Caco-2 (cell line): ENCODE data around the gene MPO. TPM values are rescaled to one million over a fixed set of nuclear protein-coding genes. Genes with fewer than 3 reads are reported as not detected.

Experiments
- BruUV-seq: library from RNA; stranded (reverse); fragments of 400-500 nt; replicated peaks from 2 replicates; lab custom pipeline; 2021; lab: Mats Ljungman, UMichigan
- CTCF ChIA-PET: fragments of 300-600 bp; sonication (Branson Sonifier 250); formaldehyde crosslinking; loops from one replicate; lab custom pipeline; 2022; ENCODE audit warnings: antibody characterized with exemption; lab: Charles Lee
- POLR2A ChIA-PET: fragments of 300-600 bp; sonication (Branson Sonifier 250); formaldehyde crosslinking; loops from one replicate; lab custom pipeline; 2022; ENCODE audit warnings: antibody characterized with exemption; lab: Charles Lee
- DNase-seq, 2 experiments: peaks; one replicate each; pipeline versions ENCODE4 v3.0.0 to v3.0.0-alpha.2; 2020 to 2022
- H3K27me3 ChIP-seq: replicated peaks from 2 replicates; pipeline ENCODE4 v1.6.0; 2011; ENCODE audit warnings: low read length; ENCODE audit not compliant: control insufficient read depth, insufficient read depth
- H3K36me3 ChIP-seq: 2 replicates; pipeline ENCODE4 v1.5.1; 2011; ENCODE audit warnings: low read length; ENCODE audit not compliant: control insufficient read depth, insufficient read depth
- H3K4me1 ChIP-seq: fragments of 250-450 bp; sonication (Bioruptor Pico); 2 replicates; pipeline ENCODE4 v1.5.1; 2020; ENCODE audit warnings: mild to moderate bottlenecking
- H3K4me3 ChIP-seq: 2 replicates; pipeline ENCODE4 v1.5.1; 2011; ENCODE audit warnings: low read depth, mild to moderate bottlenecking, control low read depth, low read length
- H3K9me3 ChIP-seq: fragments of 250-450 bp; sonication (Bioruptor Pico); 2 replicates; pipeline ENCODE4 v1.5.1; 2020; ENCODE audit warnings: mild to moderate bottlenecking, moderate library complexity
- H3K27ac Mint-ChIP-seq: one replicate; pipeline ENCODE4 v1.8.0; 2022; ENCODE audit warnings: mixed read lengths; ENCODE audit not compliant: unreplicated experiment
- H3K27me3 Mint-ChIP-seq: one replicate; pipeline ENCODE4 v1.8.0; 2022; ENCODE audit warnings: mixed read lengths; ENCODE audit not compliant: insufficient read depth, unreplicated experiment
- H3K36me3 Mint-ChIP-seq: one replicate; pipeline ENCODE4 v1.8.0; 2022; ENCODE audit warnings: mild to moderate bottlenecking, mixed read lengths; ENCODE audit not compliant: insufficient read depth, unreplicated experiment
- H3K4me1 Mint-ChIP-seq: one replicate; pipeline ENCODE4 v1.8.0; 2022; ENCODE audit warnings: low read depth, mixed read lengths; ENCODE audit not compliant: unreplicated experiment
- H3K4me3 Mint-ChIP-seq: one replicate; pipeline ENCODE4 v1.8.0; 2022; ENCODE audit warnings: mild to moderate bottlenecking, moderate library complexity, mixed read lengths; ENCODE audit not compliant: unreplicated experiment
- H3K9me3 Mint-ChIP-seq: one replicate; pipeline ENCODE4 v1.8.0; 2022; ENCODE audit warnings: mixed read lengths; ENCODE audit not compliant: unreplicated experiment
- intact Hi-C: fragments of 100-400 bp; cut with micrococcal nuclease; formaldehyde crosslinking; loops from one replicate; pipeline ENCODE4 v1.10.0; 2022; ENCODE audit not compliant: unreplicated experiment
- total RNA-seq: library from RNA; stranded (reverse); gene quantifications from 2 replicates; pipeline ENCODE4 v1.2.3, GENCODE V29; 2022
- TF ChIP-seq, protein P1 (sequence below), 2 experiments: fragments of 200-600 bp in 1 of 2; IDR thresholded peaks; 1 replicate in 1 of 2; 2 replicates in 1 of 2; pipeline versions ENCODE4 v1.5.1 to v1.8.0; 2011 to 2022; ENCODE audit warnings: antibody characterized with exemption in 1 of 2, control low read depth in 1 of 2, inconsistent platforms in 1 of 2, low read depth in 1 of 2, low read length in 1 of 2, mild to moderate bottlenecking in 1 of 2, moderate library complexity in 1 of 2; ENCODE audit not compliant: insufficient read depth in 1 of 2, severe bottlenecking in 1 of 2, unreplicated experiment in 1 of 2

The MPO gene
- total RNA-seq, 1 experiment from 2014 or later, result 0.23 TPM

DNA sequence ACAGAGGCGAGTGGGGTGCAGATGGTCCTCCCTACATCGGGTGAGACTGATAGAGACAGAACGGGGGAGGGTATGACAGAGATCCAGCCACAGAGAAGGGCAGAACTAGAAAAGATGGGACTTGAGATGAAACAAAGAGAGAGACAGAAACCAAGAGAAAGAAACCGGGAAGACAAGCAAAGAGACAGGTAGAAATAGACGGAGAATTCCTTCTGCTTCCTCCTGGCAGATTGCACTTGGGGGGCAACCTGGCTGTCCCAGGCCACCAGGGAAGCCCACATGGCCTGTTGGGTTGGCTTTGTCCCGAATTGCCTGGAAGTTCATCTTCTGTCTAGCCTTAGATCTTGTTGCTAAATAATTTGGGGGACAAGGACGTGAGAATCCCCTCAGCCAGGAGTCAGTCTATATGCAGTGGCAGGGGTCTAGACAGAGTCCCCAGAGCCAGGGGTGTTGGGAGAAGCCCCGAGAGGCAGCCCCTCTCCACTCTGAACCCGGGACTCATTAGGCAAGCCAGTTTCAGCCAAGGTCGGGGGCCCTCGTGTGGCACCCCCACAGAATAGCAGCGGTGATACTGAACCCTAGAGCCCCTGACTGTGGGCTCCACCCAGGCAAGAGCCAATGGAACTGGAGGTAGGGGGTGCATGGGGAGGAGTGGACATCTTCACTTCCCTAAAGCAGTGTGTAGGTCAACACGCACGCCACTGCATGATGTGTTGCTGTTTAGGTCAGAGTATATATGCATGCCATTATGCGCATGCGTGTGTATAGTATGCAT is 48.5 kb upstream of the MPO start:
- no peak for DNase-seq
- Mint-ChIP-seq H3K4me1 (peaks cover 14% of the 10 kb centered on the region), H3K9me3 (no peaks in the 10 kb centered on the region), H3K27ac (peak overlapping the region; percentile 12), H3K4me3 (no peak overlapping the region), H3K27me3 (no peaks in the 10 kb centered on the region), H3K36me3 (peaks cover 21% of the 10 kb centered on the region)
- Histone ChIP-seq H3K27me3 (no peaks in the 10 kb centered on the region), H3K9me3 (no peaks in the 10 kb centered on the region), H3K4me3 (no peak overlapping the region), H3K36me3 (no peaks in the 10 kb centered on the region), H3K4me1 (no peaks in the 10 kb centered on the region; the same call in 1 of the 2 replicates)
- ChIA-PET POLR2A (no interaction called here), CTCF (no interaction called here)
- no TSS peak for BruUV-seq
- TF ChIP-seq, protein P1, sequence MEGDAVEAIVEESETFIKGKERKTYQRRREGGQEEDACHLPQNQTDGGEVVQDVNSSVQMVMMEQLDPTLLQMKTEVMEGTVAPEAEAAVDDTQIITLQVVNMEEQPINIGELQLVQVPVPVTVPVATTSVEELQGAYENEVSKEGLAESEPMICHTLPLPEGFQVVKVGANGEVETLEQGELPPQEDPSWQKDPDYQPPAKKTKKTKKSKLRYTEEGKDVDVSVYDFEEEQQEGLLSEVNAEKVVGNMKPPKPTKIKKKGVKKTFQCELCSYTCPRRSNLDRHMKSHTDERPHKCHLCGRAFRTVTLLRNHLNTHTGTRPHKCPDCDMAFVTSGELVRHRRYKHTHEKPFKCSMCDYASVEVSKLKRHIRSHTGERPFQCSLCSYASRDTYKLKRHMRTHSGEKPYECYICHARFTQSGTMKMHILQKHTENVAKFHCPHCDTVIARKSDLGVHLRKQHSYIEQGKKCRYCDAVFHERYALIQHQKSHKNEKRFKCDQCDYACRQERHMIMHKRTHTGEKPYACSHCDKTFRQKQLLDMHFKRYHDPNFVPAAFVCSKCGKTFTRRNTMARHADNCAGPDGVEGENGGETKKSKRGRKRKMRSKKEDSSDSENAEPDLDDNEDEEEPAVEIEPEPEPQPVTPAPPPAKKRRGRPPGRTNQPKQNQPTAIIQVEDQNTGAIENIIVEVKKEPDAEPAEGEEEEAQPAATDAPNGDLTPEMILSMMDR (IDR thresholded peaks at IDR 0.05; ENCODE audit: insufficient read depth in 1 of 2, low read depth in 1 of 2, low read length in 1 of 2, severe bottlenecking in 1 of 2, unreplicated experiment in 1 of 2), result peak in 1 of 2 experiments; percentile 7
- intact Hi-C loops, result no loop called here

DNA sequence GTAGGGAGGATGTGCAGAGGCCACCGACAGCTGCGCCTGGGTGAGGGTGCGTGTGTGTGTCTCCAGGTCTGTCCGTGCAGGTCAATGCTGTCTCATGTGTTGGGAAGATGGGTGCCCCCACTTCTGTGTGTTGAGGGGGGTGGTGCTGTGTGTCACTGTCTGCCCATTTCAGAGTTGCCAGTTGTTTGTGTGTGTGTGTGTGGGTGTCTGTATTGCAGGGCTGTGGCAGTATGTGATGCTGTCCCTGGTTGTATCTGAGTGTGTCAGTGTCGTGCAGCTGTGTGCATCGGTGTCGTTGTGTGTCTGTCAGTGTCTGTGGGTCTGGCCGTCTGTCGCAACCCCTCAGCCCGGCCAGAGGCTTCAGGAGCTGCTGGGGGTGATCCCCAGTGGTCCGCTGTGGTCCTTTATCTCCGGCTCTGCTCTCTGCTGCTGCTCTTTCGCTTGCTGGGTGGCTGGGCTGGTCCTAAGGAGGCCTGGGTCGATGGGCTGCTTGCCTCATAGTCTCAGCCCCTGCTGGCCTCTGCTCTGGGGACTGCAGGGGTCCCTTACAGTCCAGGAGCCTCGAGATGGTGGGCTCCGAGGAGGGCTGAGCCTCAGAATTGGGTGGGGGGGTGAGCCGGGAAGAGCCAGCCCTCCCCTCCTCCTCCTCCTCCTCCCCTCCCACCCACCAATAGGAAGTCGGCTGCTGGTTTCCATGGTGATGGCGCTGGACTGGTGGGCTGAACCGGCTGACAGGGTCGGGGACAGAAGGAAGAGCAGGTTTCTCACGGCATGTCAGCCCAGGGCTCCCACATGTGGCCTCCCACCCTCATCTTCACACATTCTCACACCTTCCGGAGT is 47.7 kb upstream of the MPO start, which contains the start of gene TSPOAP1:
TSPOAP1 (minus strand) TSS at position 601 of the 840 bp plus-strand sequence. CDS start 875 bp downstream, outside the sequence.
- Mint-ChIP-seq H3K9me3 (no peaks in the 10 kb centered on the region), H3K27me3 (no peaks in the 10 kb centered on the region), H3K36me3 (peaks cover 20% of the 10 kb centered on the region), H3K4me1 (peaks cover 14% of the 10 kb centered on the region), H3K27ac (peak within 1 kb of the TSS; percentile 27), H3K4me3 (no peak within 1 kb of the TSS)
- TF ChIP-seq, protein P1 (IDR thresholded peaks at IDR 0.05; ENCODE audit: insufficient read depth in 1 of 2, low read depth in 1 of 2, low read length in 1 of 2, severe bottlenecking in 1 of 2, unreplicated experiment in 1 of 2), result no peak
- intact Hi-C loops, result no loop called here
- H3K36me3 ChIP-seq, result no peaks in the 10 kb centered on the region
- H3K9me3 ChIP-seq, result no peaks in the 10 kb centered on the region
- H3K4me1 ChIP-seq, result no peaks in the 10 kb centered on the region; the same call in 1 of the 2 replicates
- no peak for DNase-seq
- BruUV-seq, result no TSS peak
- ChIA-PET POLR2A (no interaction called here), CTCF (interaction anchor here (1.0 kb wide), 2 partner anchors 11 to 89 kb away, joined by 4 read pairs; partner anchors contain the start of gene RNF43)
- H3K4me3 ChIP-seq, result no peak within 1 kb of the TSS
- no peaks in the 10 kb centered on the region for H3K27me3 ChIP-seq
